ENCODE measurements around the gene KIF26B. TPM values are rescaled to one million over a fixed set of nuclear protein-coding genes. Genes with fewer than 3 reads are reported as not detected.

Gene KIF26B
- polyA plus RNA-seq, 1 donor (not counting 4 experiments of a cell fraction or from before 2014, with no cell fraction given), result 0.58 TPM

- Histone ChIP-seq H3K36me3 (ENCODE audit: control insufficient read depth in 2 of 2, extremely low read depth in 1 of 2, insufficient read depth in 2 of 2, low read length in 2 of 2) (no peaks in the 10 kb centered on the region), H3K9me1 (ENCODE audit: control insufficient read depth, extremely low read depth, insufficient read depth, low read length) (no peaks in the 10 kb centered on the region), H3K9me3 (ENCODE audit: control insufficient read depth, low read depth, low read length) (no peaks in the 10 kb centered on the region), H3K4me3 (ENCODE audit: control insufficient read depth in 2 of 3, extremely low read depth in 1 of 3, insufficient read depth in 2 of 3, low read depth in 1 of 3, low read length in 3 of 3) (no peak overlapping the region), H4K20me1 (ENCODE audit: control insufficient read depth, extremely low read depth, insufficient read depth, low read length) (no peaks in the 10 kb centered on the region), H3K27ac (ENCODE audit: control insufficient read depth, insufficient read depth, low read length) (no peak overlapping the region), H2AFZ (ENCODE audit: control insufficient read depth, low read length) (no peak overlapping the region), H3K9ac (ENCODE audit: control insufficient read depth, extremely low read depth, insufficient read depth, low read length) (no peak overlapping the region), H3K4me1 (ENCODE audit: control insufficient read depth, extremely low read depth, insufficient read depth, low read length) (no peaks in the 10 kb centered on the region), H3K27me3 (ENCODE audit: control insufficient read depth, extremely low read depth, insufficient read depth, low read length) (no peaks in the 10 kb centered on the region), H3K4me2 (ENCODE audit: control insufficient read depth, extremely low read depth, insufficient read depth, low read depth, low read length) (no peak overlapping the region), H3K79me2 (ENCODE audit: control insufficient read depth, insufficient read depth, low read length) (no peaks in the 10 kb centered on the region)
- dilution Hi-C loops (cut with MboI; ENCODE audit: extremely low pct_ligation_motif_present, low sequenced_read_pairs), result no loop called here
- DNase-seq (ENCODE audit: low read depth, low spot score) (no peak), FAIRE-seq (no peak)
- TF ChIP-seq CTCF (optimal IDR thresholded peaks at IDR 0.05 in 1 of 3, IDR thresholded peaks at IDR 0.05 in 1 of 3, conservative IDR thresholded peaks at IDR 0.05 in 1 of 3; ENCODE audit: extremely low read depth in 1 of 3, insufficient read depth in 2 of 3, low read length in 3 of 3), result no peak
- no peak for TF ChIP-seq EZH2 (IDR thresholded peaks at IDR 0.05; ENCODE audit: low read length)
Measured at GRCh38 chr1:245292141-245292540, 137.4 kb downstream of the KIF26B start.

GRCh38 chr1:245292553-245292952 lies 137.8 kb downstream of the KIF26B start:
- Histone ChIP-seq H3K4me2 (ENCODE audit: control insufficient read depth, extremely low read depth, insufficient read depth, low read depth, low read length) (no peak overlapping the region), H3K27ac (ENCODE audit: control insufficient read depth, insufficient read depth, low read length) (no peak overlapping the region), H3K9me3 (ENCODE audit: control insufficient read depth, low read depth, low read length) (no peaks in the 10 kb centered on the region), H3K9ac (ENCODE audit: control insufficient read depth, extremely low read depth, insufficient read depth, low read length) (no peak overlapping the region), H4K20me1 (ENCODE audit: control insufficient read depth, extremely low read depth, insufficient read depth, low read length) (no peaks in the 10 kb centered on the region), H3K27me3 (ENCODE audit: control insufficient read depth, extremely low read depth, insufficient read depth, low read length) (no peaks in the 10 kb centered on the region), H3K79me2 (ENCODE audit: control insufficient read depth, insufficient read depth, low read length) (no peaks in the 10 kb centered on the region), H3K9me1 (ENCODE audit: control insufficient read depth, extremely low read depth, insufficient read depth, low read length) (no peaks in the 10 kb centered on the region), H2AFZ (ENCODE audit: control insufficient read depth, low read length) (no peak overlapping the region), H3K4me1 (ENCODE audit: control insufficient read depth, extremely low read depth, insufficient read depth, low read length) (no peaks in the 10 kb centered on the region), H3K4me3 (ENCODE audit: control insufficient read depth in 2 of 3, extremely low read depth in 1 of 3, insufficient read depth in 2 of 3, low read depth in 1 of 3, low read length in 3 of 3) (no peak overlapping the region), H3K36me3 (ENCODE audit: control insufficient read depth in 2 of 2, extremely low read depth in 1 of 2, insufficient read depth in 2 of 2, low read length in 2 of 2) (no peaks in the 10 kb centered on the region)
- FAIRE-seq, result no peak
- no peak for TF ChIP-seq CTCF (optimal IDR thresholded peaks at IDR 0.05 in 1 of 3, IDR thresholded peaks at IDR 0.05 in 1 of 3, conservative IDR thresholded peaks at IDR 0.05 in 1 of 3; ENCODE audit: extremely low read depth in 1 of 3, insufficient read depth in 2 of 3, low read length in 3 of 3)
- DNase-seq (ENCODE audit: low read depth, low spot score), result no peak
- dilution Hi-C loops (cut with MboI; ENCODE audit: extremely low pct_ligation_motif_present, low sequenced_read_pairs), result no loop called here
